GM23338 (cell line): ENCODE results near the gene DCAF10. TPM values are rescaled to one million over a fixed set of nuclear protein-coding genes. Genes with fewer than 3 reads are reported as not detected.
"Not testable (repeated sequence)": the region's sequence is repeated elsewhere in the genome, so short reads cannot be mapped to it uniquely, and the experiment has no call there.

Source experiments
- ATAC-seq: fragments of 200-7000 bp; cut with Tn5 transposase; 3 replicates; pipeline ENCODE4 v1.9.1; 2020
- DNase-seq: peaks from one replicate; pipeline ENCODE4 v3.0.0-alpha.2; 2015; ENCODE audit warnings: low spot score
- H2AFZ ChIP-seq: fragments of 200-600 bp; sonication (generic); 2 replicates; pipeline ENCODE4 v1.8.0; 2016; ENCODE audit warnings: antibody characterized with exemption, mild to moderate bottlenecking, moderate library complexity
- H3F3A ChIP-seq: fragments of 200-600 bp; sonication (generic); replicated peaks from 2 replicates; pipeline ENCODE4 v1.8.0; 2017; ENCODE audit warnings: antibody characterized with exemption, mixed run types, low read depth
- H3K27ac ChIP-seq: fragments of 200-600 bp; sonication (generic); 2 replicates; pipeline ENCODE4 v1.6.1; 2016; ENCODE audit warnings: low read depth
- H3K27me3 ChIP-seq: fragments of 200-600 bp; sonication (generic); 2 replicates; pipeline ENCODE4 v1.8.0; 2016; ENCODE audit warnings: mild to moderate bottlenecking, mixed run types, moderate library complexity; ENCODE audit not compliant: insufficient read depth
- H3K36me3 ChIP-seq: fragments of 200-600 bp; sonication (generic); 2 replicates; pipeline ENCODE4 v1.8.0; 2016; ENCODE audit warnings: mild to moderate bottlenecking; ENCODE audit not compliant: insufficient read depth
- H3K4me1 ChIP-seq: fragments of 200-600 bp; sonication (generic); 2 replicates; pipeline ENCODE4 v1.8.0; 2016; ENCODE audit warnings: mild to moderate bottlenecking, moderate library complexity; ENCODE audit not compliant: insufficient read depth
- H3K4me2 ChIP-seq: fragments of 200-600 bp; sonication (generic); 2 replicates; pipeline ENCODE4 v1.7.1; 2017; ENCODE audit warnings: mixed run types
- H3K4me3 ChIP-seq: fragments of 200-600 bp; sonication (generic); 2 replicates; pipeline ENCODE4 v1.6.1; 2016; ENCODE audit warnings: mixed run types
- H3K79me2 ChIP-seq: fragments of 200-600 bp; sonication (generic); replicated peaks from 2 replicates; pipeline ENCODE4 v1.8.0; 2017; ENCODE audit warnings: mild to moderate bottlenecking; ENCODE audit not compliant: insufficient read depth
- H3K9me2 ChIP-seq: fragments of 200-600 bp; sonication (generic); 2 replicates; pipeline ENCODE4 v1.8.0; 2017; ENCODE audit not compliant: insufficient read depth
- H4K20me1 ChIP-seq: fragments of 200-600 bp; sonication (generic); replicated peaks from 2 replicates; pipeline ENCODE4 v1.8.0; 2017; ENCODE audit warnings: mild to moderate bottlenecking; ENCODE audit not compliant: insufficient read depth
- H3K27ac Mint-ChIP-seq: 2 replicates; pipeline ENCODE4 v1.8.0; 2020; ENCODE audit warnings: inconsistent platforms, mild to moderate bottlenecking, moderate library complexity, mixed read lengths
- H3K27me3 Mint-ChIP-seq: 3 replicates; pipeline ENCODE4 v1.8.0; 2022; ENCODE audit warnings: low read depth, mild to moderate bottlenecking, moderate library complexity, mixed read lengths, inconsistent platforms; ENCODE audit not compliant: insufficient read depth, poor library complexity
- H3K36me3 Mint-ChIP-seq: 3 replicates; pipeline ENCODE4 v1.8.0; 2021; ENCODE audit warnings: low read depth, mild to moderate bottlenecking, inconsistent platforms, moderate library complexity, mixed read lengths
- H3K4me1 Mint-ChIP-seq: 3 replicates; pipeline ENCODE4 v1.8.0; 2020; ENCODE audit warnings: mild to moderate bottlenecking, inconsistent platforms, mixed read lengths
- H3K4me3 Mint-ChIP-seq: 3 replicates; pipeline ENCODE4 v1.8.0; 2021; ENCODE audit warnings: moderate library complexity, mild to moderate bottlenecking, inconsistent platforms, mixed read lengths
- H3K9me3 Mint-ChIP-seq: 3 replicates; pipeline ENCODE4 v1.8.0; 2020; ENCODE audit warnings: moderate library complexity, mild to moderate bottlenecking, inconsistent platforms, mixed read lengths
- EZH2phosphoT487 ChIP-seq: fragments of 200-600 bp; sonication (generic); IDR thresholded peaks from one replicate; pipeline ENCODE4 v1.8.1; 2018; ENCODE audit warnings: antibody characterized with exemption; ENCODE audit not compliant: unreplicated experiment
- NANOG ChIP-seq: IDR thresholded peaks from 2 replicates; pipeline ENCODE4 v1.6.1; 2016; ENCODE audit warnings: antibody characterized with exemption, borderline replicate concordance
- POLR2AphosphoS5 ChIP-seq: IDR thresholded peaks from 2 replicates; pipeline ENCODE4 v1.6.1; 2016; ENCODE audit warnings: antibody characterized with exemption, low read depth
- ZNF331 ChIP-seq: fragments of 250-450 bp; sonication (Bioruptor Pico); IDR thresholded peaks from 2 replicates; pipeline ENCODE4 v1.5.0; 2020; ENCODE audit warnings: low read depth, mild to moderate bottlenecking, moderate library complexity
- polyA plus RNA-seq: library from polyadenylated mRNA; unstranded; fragments of >200 nt; fragmentation: Nextera tagmentation; extraction: Ambion mirVana; gene quantifications from 2 replicates; pipeline ENCODE4 v1.2.1, GENCODE V29; 2016
- total RNA-seq: library from RNA; depleted of rRNA; stranded (reverse); fragments of >200 nt; shearing (Covaris generic); gene quantifications from 2 replicates; pipeline ENCODE4 v1.2.3, GENCODE V29; 2014
- TF ChIP-seq, protein P1 (sequence below): IDR thresholded peaks from one replicate; pipeline ENCODE4 v1.6.1; 2018; ENCODE audit warnings: antibody characterized with exemption; ENCODE audit not compliant: unreplicated experiment
- TF ChIP-seq, protein P2 (sequence below), 2 experiments: fragments of 200-600 bp in 1 of 2; sonication (generic) in 1 of 2; conservative IDR thresholded peaks; 2 replicates each; pipeline versions ENCODE4 v1.5.1 to v1.6.1; 2016 to 2017; ENCODE audit warnings: antibody characterized with exemption in 2 of 2, low read depth in 2 of 2, mild to moderate bottlenecking in 2 of 2, moderate library complexity in 1 of 2

DCAF10 gene
- total and polyA plus RNA-seq, 2 experiments from 2014 or later: 6.6 to 11.5 TPM

DNA sequence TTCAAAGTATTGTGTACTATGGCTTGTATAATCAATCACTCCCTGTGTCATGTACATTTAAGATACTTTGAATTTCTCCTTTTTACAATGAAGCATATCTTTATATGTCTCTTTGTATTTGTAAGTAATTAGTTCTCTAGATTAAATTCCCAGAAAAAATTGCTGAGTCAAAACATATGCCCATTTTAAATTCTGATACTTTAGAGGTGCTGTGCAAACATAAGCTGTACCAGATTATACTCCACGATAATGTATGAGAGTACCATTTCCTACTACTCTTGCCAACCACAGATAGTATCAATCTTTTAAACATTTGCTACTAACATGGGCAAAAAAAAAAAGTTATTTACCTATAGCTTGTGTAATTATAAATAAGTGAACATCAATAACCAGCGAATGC lies 18.3 kb downstream of the DCAF10 start:
- Mint-ChIP-seq H3K4me1 (no peaks in the 10 kb centered on the region), H3K27ac (no peak overlapping the region), H3K4me3 (no peak overlapping the region), H3K27me3 (no peaks in the 10 kb centered on the region), H3K36me3 (peaks cover 13% of the 10 kb centered on the region; the same call in 2 of the 3 replicates), H3K9me3 (no peaks in the 10 kb centered on the region)
- Histone ChIP-seq H3F3A (no peaks in the 10 kb centered on the region), H2AFZ (no peak overlapping the region), H3K9me2 (no peaks in the 10 kb centered on the region), H4K20me1 (no peaks in the 10 kb centered on the region), H3K4me3 (no peak overlapping the region), H3K79me2 (0 out of 2 replicates have a peak, but pooled peaks cover 3% of the 10 kb centered on the region), H3K4me2 (no peak overlapping the region), H3K36me3 (no peaks in the 10 kb centered on the region), H3K4me1 (no peaks in the 10 kb centered on the region), H3K27me3 (no peaks in the 10 kb centered on the region), H3K27ac (no peak overlapping the region)
- DNase-seq (no peak), ATAC-seq (no peak)
- no peak for TF ChIP-seq EZH2phosphoT487
- TF ChIP-seq NANOG: no peak

DNA sequence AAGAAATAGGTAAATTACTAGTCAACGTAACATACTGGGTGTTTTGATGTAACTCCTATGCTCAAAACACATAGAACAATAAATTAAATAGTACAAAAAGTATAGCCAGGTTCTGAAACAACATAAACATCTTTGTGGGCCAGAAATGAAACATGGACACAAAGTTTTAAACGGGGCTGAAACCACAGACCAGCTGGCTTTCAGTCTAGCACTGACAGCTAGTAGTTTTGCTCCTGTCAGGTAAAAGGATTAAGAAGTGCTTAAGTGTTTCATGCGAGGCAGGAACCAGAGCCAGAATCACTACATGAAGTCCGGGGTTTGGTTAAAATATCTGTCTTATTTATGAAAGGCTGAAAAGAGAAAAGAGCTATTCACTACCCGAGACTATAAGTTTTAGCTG lies 19.5 kb downstream of the DCAF10 start:
- H3K36me3 ChIP-seq: peaks cover 2% of the 10 kb centered on the region; the same call in 1 of the 2 replicates
- 0 out of 2 replicates have a peak, but pooled peaks cover 3% of the 10 kb centered on the region for H3K79me2 ChIP-seq
- Mint-ChIP-seq H3K9me3 (no peaks in the 10 kb centered on the region), H3K36me3 (peaks cover 22% of the 10 kb centered on the region), H3K27me3 (no peaks in the 10 kb centered on the region), H3K4me1 (no peaks in the 10 kb centered on the region), H3K4me3 (no peak overlapping the region), H3K27ac (no peak overlapping the region)
- no peak overlapping the region for H3K4me2 ChIP-seq
- H3K9me2 ChIP-seq: no peaks in the 10 kb centered on the region
- H3K27ac ChIP-seq: no peak overlapping the region
- DNase-seq: no peak
- H4K20me1 ChIP-seq: 0 out of 2 replicates have a peak, but pooled peaks cover under 1% of the 10 kb centered on the region
- H3K4me1 ChIP-seq: no peaks in the 10 kb centered on the region
- no peak for ATAC-seq
- H3F3A ChIP-seq: no peaks in the 10 kb centered on the region
- no peaks in the 10 kb centered on the region for H3K27me3 ChIP-seq
- H3K4me3 ChIP-seq: no peak overlapping the region
- TF ChIP-seq, protein P1, sequence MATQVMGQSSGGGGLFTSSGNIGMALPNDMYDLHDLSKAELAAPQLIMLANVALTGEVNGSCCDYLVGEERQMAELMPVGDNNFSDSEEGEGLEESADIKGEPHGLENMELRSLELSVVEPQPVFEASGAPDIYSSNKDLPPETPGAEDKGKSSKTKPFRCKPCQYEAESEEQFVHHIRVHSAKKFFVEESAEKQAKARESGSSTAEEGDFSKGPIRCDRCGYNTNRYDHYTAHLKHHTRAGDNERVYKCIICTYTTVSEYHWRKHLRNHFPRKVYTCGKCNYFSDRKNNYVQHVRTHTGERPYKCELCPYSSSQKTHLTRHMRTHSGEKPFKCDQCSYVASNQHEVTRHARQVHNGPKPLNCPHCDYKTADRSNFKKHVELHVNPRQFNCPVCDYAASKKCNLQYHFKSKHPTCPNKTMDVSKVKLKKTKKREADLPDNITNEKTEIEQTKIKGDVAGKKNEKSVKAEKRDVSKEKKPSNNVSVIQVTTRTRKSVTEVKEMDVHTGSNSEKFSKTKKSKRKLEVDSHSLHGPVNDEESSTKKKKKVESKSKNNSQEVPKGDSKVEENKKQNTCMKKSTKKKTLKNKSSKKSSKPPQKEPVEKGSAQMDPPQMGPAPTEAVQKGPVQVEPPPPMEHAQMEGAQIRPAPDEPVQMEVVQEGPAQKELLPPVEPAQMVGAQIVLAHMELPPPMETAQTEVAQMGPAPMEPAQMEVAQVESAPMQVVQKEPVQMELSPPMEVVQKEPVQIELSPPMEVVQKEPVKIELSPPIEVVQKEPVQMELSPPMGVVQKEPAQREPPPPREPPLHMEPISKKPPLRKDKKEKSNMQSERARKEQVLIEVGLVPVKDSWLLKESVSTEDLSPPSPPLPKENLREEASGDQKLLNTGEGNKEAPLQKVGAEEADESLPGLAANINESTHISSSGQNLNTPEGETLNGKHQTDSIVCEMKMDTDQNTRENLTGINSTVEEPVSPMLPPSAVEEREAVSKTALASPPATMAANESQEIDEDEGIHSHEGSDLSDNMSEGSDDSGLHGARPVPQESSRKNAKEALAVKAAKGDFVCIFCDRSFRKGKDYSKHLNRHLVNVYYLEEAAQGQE: no peak
- TF ChIP-seq POLR2AphosphoS5 (no peak), ZNF331 (CRISPR knock-in tag) (no peak), NANOG (no peak)
- TF ChIP-seq, protein P2, sequence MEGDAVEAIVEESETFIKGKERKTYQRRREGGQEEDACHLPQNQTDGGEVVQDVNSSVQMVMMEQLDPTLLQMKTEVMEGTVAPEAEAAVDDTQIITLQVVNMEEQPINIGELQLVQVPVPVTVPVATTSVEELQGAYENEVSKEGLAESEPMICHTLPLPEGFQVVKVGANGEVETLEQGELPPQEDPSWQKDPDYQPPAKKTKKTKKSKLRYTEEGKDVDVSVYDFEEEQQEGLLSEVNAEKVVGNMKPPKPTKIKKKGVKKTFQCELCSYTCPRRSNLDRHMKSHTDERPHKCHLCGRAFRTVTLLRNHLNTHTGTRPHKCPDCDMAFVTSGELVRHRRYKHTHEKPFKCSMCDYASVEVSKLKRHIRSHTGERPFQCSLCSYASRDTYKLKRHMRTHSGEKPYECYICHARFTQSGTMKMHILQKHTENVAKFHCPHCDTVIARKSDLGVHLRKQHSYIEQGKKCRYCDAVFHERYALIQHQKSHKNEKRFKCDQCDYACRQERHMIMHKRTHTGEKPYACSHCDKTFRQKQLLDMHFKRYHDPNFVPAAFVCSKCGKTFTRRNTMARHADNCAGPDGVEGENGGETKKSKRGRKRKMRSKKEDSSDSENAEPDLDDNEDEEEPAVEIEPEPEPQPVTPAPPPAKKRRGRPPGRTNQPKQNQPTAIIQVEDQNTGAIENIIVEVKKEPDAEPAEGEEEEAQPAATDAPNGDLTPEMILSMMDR (conservative IDR thresholded peaks at IDR 0.05; ENCODE audit: low read depth in 2 of 2): no peak
- H2AFZ ChIP-seq: no peak overlapping the region

DNA sequence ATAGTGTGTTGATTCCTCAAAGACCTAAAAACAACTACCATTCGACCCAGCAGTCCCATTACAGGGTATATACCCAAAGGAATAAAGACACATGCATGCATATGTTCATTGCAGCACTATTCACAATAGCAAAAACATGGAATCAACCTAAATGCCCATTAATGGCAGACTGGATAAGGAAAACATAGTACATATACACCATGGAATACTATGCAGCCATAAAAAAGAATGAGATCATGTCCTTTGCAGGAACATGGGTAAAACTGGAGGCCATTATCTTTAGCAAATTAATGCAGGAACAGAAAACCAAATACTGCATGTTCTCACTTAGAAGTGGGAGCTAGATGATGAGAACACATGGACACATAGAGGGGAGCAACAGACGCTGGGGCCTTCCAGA lies 24.6 kb downstream of the DCAF10 start:
- H3K27me3 ChIP-seq, ATAC-seq, H3F3A ChIP-seq, H3K4me2 ChIP-seq, H3K4me3 Mint-ChIP-seq, H3K36me3 ChIP-seq, H3K9me2 ChIP-seq, H3K4me1 ChIP-seq, H4K20me1 ChIP-seq, H3K79me2 ChIP-seq, H3K27me3 Mint-ChIP-seq, DNase-seq, H3K4me3 ChIP-seq, H3K27ac ChIP-seq, H2AFZ ChIP-seq, H3K27ac Mint-ChIP-seq, H3K4me1 Mint-ChIP-seq, H3K9me3 Mint-ChIP-seq: not testable (repeated sequence)
- peaks cover 28% of the 10 kb centered on the region for H3K36me3 Mint-ChIP-seq
